GM19025 (cell line): ENCODE data around the gene TMA16.
"Not testable (repeated sequence)": the region's sequence is repeated elsewhere in the genome, so short reads cannot be mapped to it uniquely, and the experiment has no call there.

ENCODE experiments used
- ATAC-seq: cut with Tn5 transposase; IDR thresholded peaks from one replicate; pipeline ENCODE4 v1.9.1; 2021; ENCODE audit warnings: mild to moderate bottlenecking, low read depth, moderate library complexity; ENCODE audit not compliant: unreplicated experiment

TMA16 gene

GRCh38 chr4:163494360-163495241 is at the start of gene TMA16:
Gene TMA16 (plus strand): TSS chr4:163494690. CDS start chr4:163494802, 112 bp downstream.
- peak; percentile 89 for ATAC-seq

GRCh38 chr4:163447023-163447422 is 47.5 kb upstream of the TMA16 start:
- ATAC-seq = not testable (repeated sequence)

GRCh38 chr4:163447481-163447880 is 47.0 kb upstream of the TMA16 start:
- ATAC-seq = no peak

DNA sequence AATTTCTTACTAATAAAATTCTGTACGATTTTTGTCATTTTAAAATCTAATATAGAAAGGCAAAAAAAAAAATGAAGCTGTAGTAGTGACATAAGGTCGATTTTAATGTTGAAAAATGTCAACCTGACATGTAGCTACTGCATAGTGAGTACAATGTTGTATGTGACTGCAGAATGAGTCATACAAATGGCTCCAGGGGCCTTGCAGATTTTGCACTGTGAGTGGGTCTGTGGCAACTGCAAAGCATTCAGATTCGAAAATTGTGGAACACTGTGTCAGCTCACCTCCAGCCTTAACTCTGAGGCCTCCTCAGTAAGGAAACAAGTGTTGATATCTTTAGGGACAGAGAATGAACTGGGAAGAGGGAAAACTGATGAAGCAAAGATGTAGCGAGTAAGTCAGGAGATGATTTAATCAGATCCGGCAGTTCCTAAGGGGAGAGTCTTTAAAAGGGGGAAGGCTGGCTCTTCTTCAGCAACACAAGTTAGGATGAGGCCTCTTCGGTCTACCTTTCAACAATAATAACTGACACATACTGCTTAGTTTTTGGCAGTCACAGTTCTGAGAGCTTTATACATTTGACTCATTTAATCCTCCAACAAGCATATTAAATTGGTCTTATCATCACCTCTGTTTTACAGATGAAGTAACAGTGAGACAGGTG is 45.8 kb upstream of the TMA16 start:
- ATAC-seq = no peak

DNA sequence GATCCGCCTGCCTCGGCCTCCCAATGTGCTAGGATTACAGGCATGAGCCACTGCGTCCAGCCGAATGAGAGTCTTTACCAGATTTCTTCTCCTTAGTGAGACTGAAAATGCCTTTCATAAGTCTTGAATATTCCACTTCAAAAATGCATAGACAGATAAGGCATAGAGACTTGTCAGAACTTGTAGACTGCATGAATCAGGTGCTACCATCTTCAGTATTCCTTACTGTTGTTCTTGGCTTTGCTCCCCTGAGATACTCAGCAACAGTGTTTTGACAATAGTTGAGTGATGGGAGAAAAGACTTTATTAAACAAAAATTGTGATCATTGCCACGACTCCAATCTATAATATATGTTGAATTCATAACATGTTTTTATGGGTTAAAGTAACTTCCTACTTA is 31.9 kb upstream of the TMA16 start:
- ATAC-seq = no peak

DNA sequence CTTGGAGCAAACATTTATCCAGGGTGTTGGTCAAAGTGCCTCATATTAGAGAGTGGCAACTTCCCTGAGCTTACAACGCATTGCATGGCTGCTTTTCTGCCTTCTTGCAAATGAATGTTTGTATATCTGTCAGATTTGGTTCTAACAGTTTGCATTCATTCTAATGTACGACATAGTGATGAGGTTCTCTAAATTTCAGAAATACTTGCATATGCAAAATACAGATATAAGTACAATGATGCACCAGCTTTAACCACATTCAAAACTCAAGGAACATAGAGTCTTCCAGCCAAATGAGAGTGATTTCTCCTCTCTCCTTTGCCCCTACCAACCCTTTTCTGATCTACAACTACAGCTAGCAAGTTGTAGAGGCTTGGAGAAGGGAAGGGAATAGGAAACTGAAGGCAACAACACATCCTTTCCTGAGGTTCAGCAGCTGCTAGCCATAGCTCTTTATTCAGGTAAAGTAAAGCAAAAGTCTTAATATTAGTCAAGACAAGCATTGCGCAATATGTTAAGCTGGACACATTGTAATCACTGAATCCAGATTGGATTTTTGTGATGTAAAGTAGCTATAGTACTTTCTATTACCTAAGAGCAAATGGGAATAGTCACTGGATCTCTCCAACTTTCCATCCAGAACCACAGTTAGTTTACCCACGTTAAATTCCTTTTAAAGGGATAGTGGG is 27.3 kb upstream of the TMA16 start:
- no peak for ATAC-seq

DNA sequence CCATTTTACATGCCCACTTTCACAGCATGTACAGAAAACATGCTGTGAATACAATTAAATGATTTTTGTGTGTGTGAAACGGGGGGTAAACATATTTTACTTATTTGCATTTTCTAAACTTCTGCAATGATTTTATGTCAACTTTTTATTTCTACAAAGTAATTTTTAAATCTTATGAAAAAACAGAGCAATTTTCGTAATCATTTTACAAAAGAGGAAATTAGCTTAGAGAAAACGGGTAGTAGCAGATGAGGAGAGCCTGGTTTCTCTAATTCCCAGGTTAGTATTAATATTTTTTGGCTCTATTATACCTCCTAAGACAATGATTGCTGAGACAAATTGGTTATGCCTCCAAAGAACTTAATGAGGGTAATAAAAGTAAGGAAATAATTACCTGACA is 24.1 kb upstream of the TMA16 start:
- ATAC-seq = no peak

DNA sequence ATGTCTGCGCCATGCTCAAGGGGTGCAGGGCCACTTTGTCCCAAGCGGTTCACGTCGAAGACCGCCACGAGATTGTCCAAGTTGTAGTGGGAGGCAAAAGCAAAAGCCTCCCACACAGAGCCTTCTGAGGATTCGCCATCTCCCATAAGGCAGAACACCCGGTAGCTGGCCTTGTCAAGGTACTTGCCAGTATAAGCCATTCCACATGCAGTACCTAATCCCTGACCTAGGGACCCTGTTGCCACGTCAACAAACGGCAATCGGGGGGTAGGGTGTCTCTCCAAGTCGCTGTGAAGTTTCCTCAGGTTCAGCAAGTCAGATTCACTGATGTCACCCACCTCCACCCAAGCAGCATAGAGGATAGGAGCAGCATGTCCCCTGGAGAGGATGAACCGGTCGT is 21.4 kb upstream of the TMA16 start:
- ATAC-seq = no peak

DNA sequence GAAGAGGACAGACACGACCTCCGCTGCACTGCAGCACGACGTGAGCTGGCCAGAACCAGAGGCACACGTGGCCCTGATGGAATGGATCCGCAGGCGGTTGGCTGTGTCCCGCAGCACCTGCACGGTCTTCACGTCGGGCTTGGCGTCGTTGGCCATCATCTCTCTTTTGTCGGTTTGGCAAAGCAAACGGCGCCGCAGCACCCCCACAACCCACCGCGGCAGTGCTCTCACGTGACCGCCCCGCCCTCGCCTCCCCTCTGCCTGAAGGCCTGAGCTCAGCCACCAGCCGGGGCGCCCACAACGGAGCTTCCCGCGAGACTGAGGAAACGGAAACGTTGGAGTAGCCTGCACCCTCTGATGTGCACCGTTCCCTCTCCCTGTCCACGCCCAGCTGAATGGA is 20.9 kb upstream of the TMA16 start, which contains the start of gene TKTL2:
TKTL2 (minus strand) TSS at position 179 of the 400 bp plus-strand sequence; CDS start at position 159, 20 bp downstream.
- no peak for ATAC-seq

- no peak for ATAC-seq
Observed at GRCh38 chr4:163474027-163474426, 20.5 kb upstream of the TMA16 start.

DNA sequence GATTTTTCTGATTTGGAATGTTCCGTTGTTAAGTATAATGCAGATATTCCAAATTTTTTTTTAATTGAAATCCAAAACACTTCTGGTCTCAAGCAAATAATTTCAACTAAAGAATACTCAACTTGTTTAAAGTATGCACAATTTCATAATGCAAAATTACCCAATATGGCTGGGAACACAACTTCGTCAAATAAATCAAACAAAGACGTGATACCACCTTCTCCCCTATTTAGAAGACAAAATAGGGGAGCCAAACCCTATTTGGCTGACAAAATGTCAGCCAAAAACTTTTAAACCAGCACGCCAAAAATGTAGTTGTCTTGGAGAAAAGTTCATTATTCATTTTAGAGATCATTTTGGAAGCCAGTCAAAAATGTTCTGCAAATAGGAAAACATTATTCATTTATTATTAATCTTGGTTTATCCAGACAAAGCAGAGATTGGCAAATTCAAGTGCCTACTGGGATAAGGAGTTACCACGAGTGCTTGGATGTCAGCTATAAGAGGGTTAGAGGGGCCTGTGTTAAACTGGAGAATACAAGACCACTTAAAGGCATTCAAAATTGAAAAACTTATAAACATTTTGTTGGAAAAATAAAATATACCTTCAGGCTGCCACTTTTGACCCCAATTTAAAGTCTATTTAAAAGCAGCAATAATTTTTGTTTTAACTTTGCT is 17.6 kb upstream of the TMA16 start:
- ATAC-seq = no peak

- no peak for ATAC-seq
Observed at GRCh38 chr4:163482190-163482589, 12.3 kb upstream of the TMA16 start.

DNA sequence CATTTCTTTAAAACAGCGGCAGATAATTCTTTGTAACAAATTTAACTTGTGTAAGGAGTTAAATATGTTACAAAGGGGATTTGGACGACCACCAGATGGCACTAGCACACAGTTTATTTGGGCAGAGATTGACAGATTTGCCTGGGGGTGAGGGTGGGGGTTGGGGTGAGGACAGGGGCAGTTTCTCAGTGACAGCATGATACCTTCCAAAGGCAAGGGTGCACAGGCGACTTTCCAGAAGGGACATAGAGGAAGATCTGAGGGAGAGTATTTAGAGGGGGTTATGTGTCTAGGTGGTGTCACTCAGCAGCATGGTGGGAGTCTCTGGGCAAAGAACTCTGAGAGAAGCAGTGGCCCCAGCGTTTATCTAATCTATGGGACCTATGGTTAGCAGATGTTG is 9.6 kb upstream of the TMA16 start:
- no peak for ATAC-seq

- no peak for ATAC-seq
Observed at GRCh38 chr4:163485589-163485988, 8.9 kb upstream of the TMA16 start.

GRCh38 chr4:163486321-163486720 is 8.2 kb upstream of the TMA16 start:
- ATAC-seq = no peak

GRCh38 chr4:163489929-163490328 is 4.6 kb upstream of the TMA16 start:
- no peak for ATAC-seq

DNA sequence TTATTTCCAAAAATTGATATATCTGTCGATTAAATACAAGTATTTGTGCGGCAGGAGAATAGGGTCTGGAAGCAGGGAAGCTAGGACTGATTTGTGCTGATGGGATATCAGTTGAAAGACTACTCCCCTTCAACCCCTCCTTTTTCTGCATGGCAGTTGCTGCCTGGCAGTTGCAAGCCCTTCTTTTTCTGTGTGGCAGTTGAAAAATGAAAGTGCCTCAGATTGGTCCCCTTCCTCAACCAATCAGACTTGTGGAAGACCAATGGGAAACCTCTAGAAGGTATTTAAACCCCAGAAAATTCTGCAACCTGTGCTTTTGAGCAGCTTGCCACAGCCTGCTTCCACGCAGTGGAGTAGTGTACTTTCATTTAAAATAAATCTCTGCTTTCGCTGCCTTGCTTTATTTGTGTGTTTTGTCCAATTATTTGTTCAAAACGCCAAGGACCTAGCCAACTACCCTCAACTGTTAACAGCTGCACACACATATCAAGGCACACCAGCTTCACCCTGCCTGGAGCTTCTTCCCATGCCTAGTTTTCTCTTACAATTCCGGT is 1.5 kb upstream of the TMA16 start:
- no peak for ATAC-seq

GRCh38 chr4:163493643-163494359 is 689 bp upstream of the TMA16 start:
- ATAC-seq = no peak

- ATAC-seq = peak; percentile 9
Observed at GRCh38 chr4:163495900-163496299, 1.4 kb downstream of the TMA16 start.

DNA sequence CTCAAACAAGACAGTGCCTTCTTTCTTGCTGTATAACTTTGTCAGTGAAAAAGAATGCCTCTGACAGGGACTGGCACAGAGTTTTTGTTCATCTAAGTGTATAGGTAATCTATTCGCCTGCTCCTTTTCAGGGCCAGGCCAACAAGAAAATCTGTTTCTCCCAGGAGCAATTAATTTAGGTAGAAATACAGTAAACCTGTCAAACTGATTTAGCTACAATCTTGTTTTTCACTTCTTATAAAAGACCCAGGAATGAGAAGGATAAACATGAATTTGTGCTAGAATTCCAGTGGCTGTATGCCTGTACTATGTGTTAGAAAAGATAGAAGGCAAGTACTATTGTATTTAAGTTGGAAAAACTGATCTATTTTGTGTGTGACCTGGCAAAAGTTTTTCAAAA is 6.1 kb downstream of the TMA16 start:
- no peak for ATAC-seq
